Natural killer cell (primary cell): ENCODE results near the gene TMEM51. TPM values are rescaled to one million over a fixed set of nuclear protein-coding genes. Genes with fewer than 3 reads are reported as not detected.

Experiments used
- ATAC-seq, 3 donors: fragments of 150-1000 bp in 2 of 3; fragments of 200-7000 bp in 1 of 3; cut with Tn5 transposase; 1 replicate in 1 of 3; 2 replicates in 2 of 3; pipeline ENCODE4 v1.10.0; 2021; ENCODE audit warnings: mild to moderate bottlenecking in 2 of 3, moderate library complexity in 2 of 3
- DNase-seq, 2 donors: peaks; one replicate each; pipeline versions ENCODE4 v3.0.0 to v3.0.0-alpha.2; 2013 to 2021; ENCODE audit warnings: mixed read lengths in 1 of 2
- H3K27ac ChIP-seq: one replicate; pipeline ENCODE4 v1.5.1; 2013; ENCODE audit warnings: mild to moderate bottlenecking, low read length
- H3K27me3 ChIP-seq: one replicate; pipeline ENCODE4 v1.6.1; 2013; ENCODE audit warnings: low read length; ENCODE audit not compliant: control insufficient read depth, insufficient read depth
- H3K36me3 ChIP-seq: one replicate; pipeline ENCODE4 v1.6.1; 2013; ENCODE audit warnings: low read length; ENCODE audit not compliant: control insufficient read depth, insufficient read depth
- H3K4me1 ChIP-seq: one replicate; pipeline ENCODE4 v1.6.1; 2013; ENCODE audit warnings: low read length; ENCODE audit not compliant: control insufficient read depth, insufficient read depth
- H3K4me3 ChIP-seq: one replicate; pipeline ENCODE4 v1.5.1; 2013; ENCODE audit warnings: low read length
- H3K9me3 ChIP-seq: one replicate; pipeline ENCODE4 v1.6.1; 2013; ENCODE audit warnings: low read length; ENCODE audit not compliant: control insufficient read depth, insufficient read depth
- H3K27ac Mint-ChIP-seq, 2 donors: one replicate each; pipeline ENCODE4 v1.8.0; 2022; ENCODE audit warnings: mild to moderate bottlenecking in 2 of 2, mixed read lengths in 2 of 2, moderate library complexity in 1 of 2
- H3K27me3 Mint-ChIP-seq, 2 donors: one replicate each; pipeline ENCODE4 v1.8.0; 2022; ENCODE audit warnings: low read depth in 2 of 2, mixed read lengths in 2 of 2
- H3K36me3 Mint-ChIP-seq: one replicate; pipeline ENCODE4 v1.8.0; 2022; ENCODE audit warnings: mixed read lengths
- H3K4me1 Mint-ChIP-seq, 2 donors: one replicate each; pipeline ENCODE4 v1.8.0; 2022; ENCODE audit warnings: mixed read lengths in 2 of 2
- H3K4me3 Mint-ChIP-seq: one replicate; pipeline ENCODE4 v1.8.0; 2022; ENCODE audit warnings: mild to moderate bottlenecking, moderate library complexity, mixed read lengths
- H3K9me3 Mint-ChIP-seq, 2 donors: one replicate each; pipeline ENCODE4 v1.8.0; 2022; ENCODE audit warnings: mixed read lengths in 2 of 2
- WGBS: methylation state at CpG from one replicate; pipeline ENCODE4 v1.1.7; 2013; ENCODE audit warnings: missing lambda C conversion rate; ENCODE audit not compliant: insufficient coverage; 5-methylcytosine and 5-hydroxymethylcytosine counted together
- intact Hi-C: fragments of 100-400 bp; cut with micrococcal nuclease; formaldehyde crosslinking; loops from one replicate; pipeline ENCODE4 v1.14.2; 2022
- total RNA-seq, 4 donors: library from RNA; stranded (reverse); fragments of 120-200 nt in 1 of 4; gene quantifications; one replicate each; pipeline versions ENCODE4 v1.2.3 to v1.2.4, GENCODE V29; 2013 to 2022
- TF ChIP-seq, protein P1 (sequence below): fragments of 200-600 bp; IDR thresholded peaks from one replicate; pipeline ENCODE4 v1.8.0; 2022; ENCODE audit warnings: antibody characterized with exemption

Gene TMEM51
- total RNA-seq, 3 donors from 2014 or later (not counting 1 experiment from before 2014, with no cell fraction given) = not detected

DNA sequence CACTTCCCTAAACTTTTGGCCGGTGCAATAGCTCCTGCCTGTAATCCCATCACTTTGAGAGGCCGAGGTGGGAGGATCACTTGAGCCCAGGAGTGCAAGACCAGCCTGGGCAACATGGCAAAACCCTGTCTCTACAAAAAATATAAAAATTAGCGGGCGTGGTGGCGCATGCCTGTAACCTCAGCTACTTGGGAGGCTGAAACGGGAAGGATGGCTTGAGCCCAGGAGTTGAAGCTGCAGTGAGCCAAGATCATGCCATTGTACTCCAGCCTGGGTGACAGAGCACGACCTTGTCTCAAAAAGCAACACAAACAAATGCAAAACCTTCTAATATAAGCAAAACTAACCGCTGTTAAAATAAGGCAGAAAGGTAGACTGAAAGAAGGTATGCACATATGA lies 25.9 kb downstream of the TMEM51 start:
- Histone ChIP-seq H3K27me3 (peaks cover 3% of the 10 kb centered on the region), H3K9me3 (no peaks in the 10 kb centered on the region), H3K27ac (no peak overlapping the region), H3K4me3 (no peak overlapping the region), H3K4me1 (no peaks in the 10 kb centered on the region), H3K36me3 (no peaks in the 10 kb centered on the region)
- Mint-ChIP-seq H3K27me3 (peaks cover 13 to 19% of the 10 kb centered on the region in 2 donors), H3K9me3 (no peaks in the 10 kb centered on the region), H3K4me3 (no peak overlapping the region), H3K36me3 (no peaks in the 10 kb centered on the region), H3K4me1 (peaks cover 0 to 8% of the 10 kb centered on the region in 2 donors), H3K27ac (no peak overlapping the region)
- ATAC-seq = no peak
- intact Hi-C loops = no loop called here
- 93% methylated on average over 6 of the region's 8 CpGs for WGBS
- no peak for DNase-seq
- TF ChIP-seq, protein P1, sequence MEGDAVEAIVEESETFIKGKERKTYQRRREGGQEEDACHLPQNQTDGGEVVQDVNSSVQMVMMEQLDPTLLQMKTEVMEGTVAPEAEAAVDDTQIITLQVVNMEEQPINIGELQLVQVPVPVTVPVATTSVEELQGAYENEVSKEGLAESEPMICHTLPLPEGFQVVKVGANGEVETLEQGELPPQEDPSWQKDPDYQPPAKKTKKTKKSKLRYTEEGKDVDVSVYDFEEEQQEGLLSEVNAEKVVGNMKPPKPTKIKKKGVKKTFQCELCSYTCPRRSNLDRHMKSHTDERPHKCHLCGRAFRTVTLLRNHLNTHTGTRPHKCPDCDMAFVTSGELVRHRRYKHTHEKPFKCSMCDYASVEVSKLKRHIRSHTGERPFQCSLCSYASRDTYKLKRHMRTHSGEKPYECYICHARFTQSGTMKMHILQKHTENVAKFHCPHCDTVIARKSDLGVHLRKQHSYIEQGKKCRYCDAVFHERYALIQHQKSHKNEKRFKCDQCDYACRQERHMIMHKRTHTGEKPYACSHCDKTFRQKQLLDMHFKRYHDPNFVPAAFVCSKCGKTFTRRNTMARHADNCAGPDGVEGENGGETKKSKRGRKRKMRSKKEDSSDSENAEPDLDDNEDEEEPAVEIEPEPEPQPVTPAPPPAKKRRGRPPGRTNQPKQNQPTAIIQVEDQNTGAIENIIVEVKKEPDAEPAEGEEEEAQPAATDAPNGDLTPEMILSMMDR = no peak

DNA sequence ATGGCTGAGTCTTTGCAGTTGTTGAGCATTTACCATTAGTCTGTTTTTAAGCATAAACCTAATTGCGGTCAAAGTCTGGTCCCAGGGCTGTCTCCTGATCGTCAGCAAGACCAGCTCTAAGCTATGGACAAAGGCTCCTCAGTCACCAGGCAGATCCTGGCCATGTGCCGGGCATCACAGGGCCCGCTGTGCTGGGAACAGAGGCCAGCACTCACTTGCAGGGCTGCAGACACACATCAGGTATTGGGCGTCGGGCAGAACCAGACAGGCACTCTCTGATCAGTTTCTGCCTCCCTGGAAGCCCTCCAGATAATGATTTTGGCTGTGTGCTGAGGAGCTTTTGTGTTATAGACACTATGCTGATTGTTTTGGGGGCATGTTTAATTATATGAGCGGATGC lies 26.6 kb downstream of the TMEM51 start:
- 87% methylated on average over 7 of the region's 7 CpGs for WGBS
- intact Hi-C loops = no loop called here
- TF ChIP-seq, protein P1 = no peak

DNA sequence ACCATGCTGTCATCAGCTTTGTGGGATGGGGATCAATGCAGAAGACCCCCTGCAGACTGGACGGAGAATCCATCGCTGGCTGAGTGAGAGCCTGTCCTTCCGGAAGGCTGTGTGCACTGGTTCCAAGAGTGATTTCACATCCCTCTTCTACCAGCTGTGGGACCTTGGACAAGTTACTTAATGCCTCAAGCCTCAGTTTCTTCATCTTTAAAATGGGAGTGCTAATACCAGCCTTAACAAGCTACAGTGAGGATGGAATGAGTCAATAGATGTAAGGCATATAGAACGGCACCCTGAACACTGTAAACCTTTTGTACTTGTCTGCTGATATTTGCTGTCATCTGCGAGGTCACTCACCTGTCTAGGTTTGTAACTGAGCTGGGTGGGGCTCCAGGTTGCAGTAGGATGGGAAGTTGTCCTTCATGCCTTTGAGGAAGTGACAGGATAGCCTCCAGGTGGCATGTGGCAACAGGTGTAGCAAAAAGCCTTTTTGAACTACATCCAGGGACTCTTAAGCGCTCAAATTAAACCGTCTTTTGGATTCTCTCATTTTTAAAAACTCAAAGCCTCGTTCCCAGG lies 27.5 kb downstream of the TMEM51 start:
- Histone ChIP-seq H3K36me3 (no peaks in the 10 kb centered on the region), H3K27me3 (peaks cover 3% of the 10 kb centered on the region), H3K4me1 (no peaks in the 10 kb centered on the region), H3K27ac (no peak overlapping the region), H3K9me3 (no peaks in the 10 kb centered on the region), H3K4me3 (no peak overlapping the region)
- Mint-ChIP-seq H3K27me3 (peaks cover 13 to 17% of the 10 kb centered on the region in 2 donors), H3K36me3 (no peaks in the 10 kb centered on the region), H3K27ac (no peak overlapping the region), H3K9me3 (no peaks in the 10 kb centered on the region), H3K4me1 (peaks cover 0 to 3% of the 10 kb centered on the region in 2 donors), H3K4me3 (no peak overlapping the region)
- WGBS = 89% methylated on average over 8 of the region's 8 CpGs
- intact Hi-C loops = no loop called here
- TF ChIP-seq, protein P1 = no peak
- DNase-seq = no peak
- ATAC-seq = no peak

More for the DNA sequence above, 26.6 kb downstream of the TMEM51 start:
- Histone ChIP-seq H3K36me3 (no peaks in the 10 kb centered on the region), H3K4me1 (no peaks in the 10 kb centered on the region), H3K27ac (no peak overlapping the region), H3K9me3 (no peaks in the 10 kb centered on the region), H3K4me3 (no peak overlapping the region), H3K27me3 (peaks cover 3% of the 10 kb centered on the region)
- Mint-ChIP-seq H3K9me3 (no peaks in the 10 kb centered on the region), H3K27me3 (peaks cover 13 to 19% of the 10 kb centered on the region in 2 donors), H3K4me1 (peaks cover 0 to 8% of the 10 kb centered on the region in 2 donors), H3K4me3 (no peak overlapping the region), H3K27ac (no peak overlapping the region), H3K36me3 (no peaks in the 10 kb centered on the region)
- DNase-seq (no peak), ATAC-seq (no peak)

DNA sequence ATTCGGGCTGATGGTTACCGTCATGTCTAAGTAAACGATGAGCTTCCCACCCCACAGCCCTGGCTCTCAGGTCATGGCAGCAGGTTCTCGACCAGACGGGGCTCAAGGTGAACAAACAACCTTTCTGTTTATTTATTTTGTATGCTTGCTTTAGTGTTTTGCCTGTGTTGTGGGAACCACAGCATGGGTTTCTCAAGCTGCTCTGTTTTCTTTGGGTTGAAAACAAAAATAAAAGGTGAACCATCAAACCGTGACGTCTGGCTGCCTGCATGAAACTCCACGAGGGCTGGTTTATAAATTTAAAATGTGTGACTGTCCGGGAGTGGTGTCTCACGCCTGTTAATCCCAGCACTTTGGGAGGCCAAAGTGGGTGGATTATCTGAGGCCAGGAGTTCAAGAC lies 28.0 kb downstream of the TMEM51 start:
- TF ChIP-seq, protein P1 = no peak
- DNase-seq (no peak), ATAC-seq (no peak)
- intact Hi-C loops = no loop called here
- no peak overlapping the region for H3K4me3 ChIP-seq
- H3K27me3 ChIP-seq = peaks cover 3% of the 10 kb centered on the region
- H3K27ac ChIP-seq = no peak overlapping the region
- no peaks in the 10 kb centered on the region for H3K4me1 ChIP-seq
- Mint-ChIP-seq H3K27me3 (peaks cover 13 to 14% of the 10 kb centered on the region in 2 donors), H3K4me3 (no peak overlapping the region), H3K36me3 (no peaks in the 10 kb centered on the region), H3K9me3 (no peaks in the 10 kb centered on the region), H3K27ac (no peak overlapping the region), H3K4me1 (no peaks in the 10 kb centered on the region)
- H3K9me3 ChIP-seq = no peaks in the 10 kb centered on the region
- H3K36me3 ChIP-seq = no peaks in the 10 kb centered on the region
- WGBS = 86% methylated on average over 8 of the region's 10 CpGs
